Measurements from ENCODE around the gene TENT5A.

Gene TENT5A

DNA sequence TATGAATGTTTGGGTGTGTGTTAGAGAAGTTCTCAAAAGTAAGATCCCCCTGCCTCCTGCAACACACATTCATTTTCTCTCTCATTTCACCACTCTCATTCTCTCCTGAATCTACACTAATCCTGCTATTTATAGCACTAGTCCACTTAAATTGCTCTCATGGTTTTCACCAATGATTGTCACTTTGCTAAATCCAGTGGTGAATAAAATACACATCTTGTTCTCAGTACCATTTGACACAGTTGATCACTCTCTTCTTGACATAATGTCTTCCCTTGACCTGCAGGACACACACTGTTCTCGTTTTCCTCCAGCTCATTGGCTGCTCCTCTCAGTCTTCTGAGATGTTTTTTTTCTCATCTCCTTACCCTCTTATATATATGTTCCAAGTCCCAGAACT lies 32.1 kb downstream of the TENT5A start:
- TF ChIP-seq, protein P1, sequence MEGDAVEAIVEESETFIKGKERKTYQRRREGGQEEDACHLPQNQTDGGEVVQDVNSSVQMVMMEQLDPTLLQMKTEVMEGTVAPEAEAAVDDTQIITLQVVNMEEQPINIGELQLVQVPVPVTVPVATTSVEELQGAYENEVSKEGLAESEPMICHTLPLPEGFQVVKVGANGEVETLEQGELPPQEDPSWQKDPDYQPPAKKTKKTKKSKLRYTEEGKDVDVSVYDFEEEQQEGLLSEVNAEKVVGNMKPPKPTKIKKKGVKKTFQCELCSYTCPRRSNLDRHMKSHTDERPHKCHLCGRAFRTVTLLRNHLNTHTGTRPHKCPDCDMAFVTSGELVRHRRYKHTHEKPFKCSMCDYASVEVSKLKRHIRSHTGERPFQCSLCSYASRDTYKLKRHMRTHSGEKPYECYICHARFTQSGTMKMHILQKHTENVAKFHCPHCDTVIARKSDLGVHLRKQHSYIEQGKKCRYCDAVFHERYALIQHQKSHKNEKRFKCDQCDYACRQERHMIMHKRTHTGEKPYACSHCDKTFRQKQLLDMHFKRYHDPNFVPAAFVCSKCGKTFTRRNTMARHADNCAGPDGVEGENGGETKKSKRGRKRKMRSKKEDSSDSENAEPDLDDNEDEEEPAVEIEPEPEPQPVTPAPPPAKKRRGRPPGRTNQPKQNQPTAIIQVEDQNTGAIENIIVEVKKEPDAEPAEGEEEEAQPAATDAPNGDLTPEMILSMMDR (IDR thresholded peaks at IDR 0.05; ENCODE audit: low read depth, low read length, missing control alignments): no peak
- Histone ChIP-seq H3K36me3 (replicated peaks) (no peaks in the 10 kb centered on the region), H3K4me3 (ENCODE audit: low read depth, low read length) (no peak overlapping the region), H3K27me3 (replicated peaks) (no peaks in the 10 kb centered on the region), H3K27ac (no peak overlapping the region)
- no peak for DNase-seq
- in situ Hi-C loops (cut with HindIII; ENCODE audit: low pct_ligation_motif_present, low sequenced_read_pairs): no loop called here

- in situ Hi-C loops (cut with HindIII; ENCODE audit: low pct_ligation_motif_present, low sequenced_read_pairs): no loop called here
- no peaks in the 10 kb centered on the region for H3K36me3 ChIP-seq (replicated peaks)
- H3K27ac ChIP-seq: no peak overlapping the region
- no peak for DNase-seq
- no peak overlapping the region for H3K4me3 ChIP-seq (ENCODE audit: low read depth, low read length)
- no peaks in the 10 kb centered on the region for H3K27me3 ChIP-seq (replicated peaks)
- TF ChIP-seq, protein P1 (IDR thresholded peaks at IDR 0.05; ENCODE audit: low read depth, low read length, missing control alignments): no peak
Measured at GRCh38 chr6:81718126-81718525, 34.4 kb downstream of the TENT5A start.

DNA sequence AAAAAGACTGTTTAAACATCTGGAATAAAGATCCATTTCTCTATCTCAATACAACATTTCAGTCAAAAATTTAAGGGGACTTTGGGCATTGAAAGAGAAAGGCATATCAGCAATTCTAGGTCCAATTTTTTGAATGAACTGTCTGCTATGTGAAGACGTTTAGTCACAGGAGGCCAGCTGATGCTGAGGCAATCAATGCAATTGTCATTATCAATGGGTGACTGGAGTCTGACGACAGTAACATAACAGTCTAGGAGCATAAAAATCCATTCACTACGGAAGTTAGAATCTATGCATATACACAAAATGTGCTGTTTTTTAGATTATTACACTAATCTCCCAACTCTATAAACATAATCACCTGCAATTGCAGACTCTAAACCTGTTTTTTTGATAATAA lies 37.8 kb downstream of the TENT5A start:
- no peaks in the 10 kb centered on the region for H3K27me3 ChIP-seq (replicated peaks)
- TF ChIP-seq, protein P1 (IDR thresholded peaks at IDR 0.05; ENCODE audit: low read depth, low read length, missing control alignments): no peak
- no peak overlapping the region for H3K27ac ChIP-seq
- DNase-seq: no peak
- H3K36me3 ChIP-seq (replicated peaks): no peaks in the 10 kb centered on the region
- no peak overlapping the region for H3K4me3 ChIP-seq (ENCODE audit: low read depth, low read length)
- in situ Hi-C loops (cut with HindIII; ENCODE audit: low pct_ligation_motif_present, low sequenced_read_pairs): no loop called here

DNA sequence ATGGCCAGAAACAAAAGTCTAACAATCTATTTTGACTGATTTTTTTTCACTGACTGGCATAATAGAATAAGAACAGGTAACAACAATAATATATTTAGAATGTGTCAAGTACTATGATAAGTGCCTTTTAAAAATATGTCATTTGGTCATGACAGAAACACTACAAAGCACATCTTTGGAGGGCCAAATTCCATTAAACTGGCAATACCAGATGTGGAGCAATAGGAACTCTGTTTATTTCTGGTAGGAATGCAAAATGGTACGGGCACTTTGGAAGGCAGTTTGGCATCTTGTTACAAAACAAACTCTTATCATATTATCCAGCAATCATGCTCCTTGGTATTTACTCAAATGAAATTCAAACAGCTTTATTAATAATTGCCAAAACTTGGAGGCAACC lies 39.3 kb downstream of the TENT5A start:
- in situ Hi-C loops (cut with HindIII; ENCODE audit: low pct_ligation_motif_present, low sequenced_read_pairs): no loop called here
- no peaks in the 10 kb centered on the region for H3K27me3 ChIP-seq (replicated peaks)
- no peaks in the 10 kb centered on the region for H3K36me3 ChIP-seq (replicated peaks)
- TF ChIP-seq, protein P1 (IDR thresholded peaks at IDR 0.05; ENCODE audit: low read depth, low read length, missing control alignments): no peak
- H3K4me3 ChIP-seq (ENCODE audit: low read depth, low read length): no peak overlapping the region
- no peak overlapping the region for H3K27ac ChIP-seq
- no peak for DNase-seq

DNA sequence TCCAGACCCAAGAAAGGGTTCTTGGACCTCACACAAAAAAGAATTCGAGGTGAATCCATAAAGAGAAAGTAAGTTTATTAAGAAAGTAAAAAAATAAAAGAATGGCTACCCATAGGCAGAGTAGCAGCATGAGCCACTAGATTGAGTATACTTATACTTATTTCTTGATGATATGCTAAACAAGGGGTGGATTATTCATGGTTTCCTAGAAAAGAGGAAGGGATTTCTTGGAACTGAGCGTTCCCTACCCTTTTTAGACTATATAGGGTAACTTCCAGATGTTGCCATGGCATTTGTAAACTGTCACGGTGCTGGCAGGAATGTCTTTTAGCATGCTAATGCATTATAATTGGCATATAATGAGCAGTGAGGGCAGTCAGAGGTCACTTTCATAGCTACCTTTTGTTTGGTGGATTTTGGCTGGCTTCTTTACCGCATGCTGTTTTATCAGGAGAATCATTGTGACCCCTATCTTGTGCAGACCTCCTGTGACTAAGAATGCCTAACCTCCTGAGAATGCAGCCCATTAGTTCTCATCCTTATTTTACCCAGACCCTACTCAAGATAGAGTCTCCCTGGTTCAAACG lies 44.3 kb downstream of the TENT5A start:
- no peaks in the 10 kb centered on the region for H3K36me3 ChIP-seq (replicated peaks)
- no peak overlapping the region for H3K27ac ChIP-seq
- no peaks in the 10 kb centered on the region for H3K27me3 ChIP-seq (replicated peaks)
- H3K4me3 ChIP-seq (ENCODE audit: low read depth, low read length): no peak overlapping the region
- TF ChIP-seq, protein P1 (IDR thresholded peaks at IDR 0.05; ENCODE audit: low read depth, low read length, missing control alignments): no peak
- in situ Hi-C loops (cut with HindIII; ENCODE audit: low pct_ligation_motif_present, low sequenced_read_pairs): no loop called here
- peak; percentile 18 for DNase-seq

DNA sequence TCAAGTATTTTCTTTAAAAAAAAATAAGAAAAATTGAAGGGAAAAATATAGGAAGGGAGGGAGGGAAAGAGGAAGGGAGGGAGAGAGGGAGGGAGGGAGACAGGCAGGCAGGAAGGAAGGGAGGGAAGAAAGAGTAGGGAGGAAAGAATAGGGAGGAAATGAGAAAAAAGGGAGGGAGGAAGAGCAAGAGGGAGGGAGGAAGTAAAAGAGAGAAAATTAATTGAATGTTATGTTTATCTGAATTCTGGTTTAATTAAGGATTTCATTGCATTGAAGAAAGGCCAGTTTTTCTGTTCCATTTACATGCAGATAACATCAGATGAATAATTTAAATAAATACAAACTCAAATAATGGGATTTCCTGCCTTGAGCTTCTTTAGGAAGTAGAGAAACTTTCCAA lies 47.8 kb downstream of the TENT5A start:
- no peaks in the 10 kb centered on the region for H3K36me3 ChIP-seq (replicated peaks)
- no peak for DNase-seq
- H3K27ac ChIP-seq: no peak overlapping the region
- H3K27me3 ChIP-seq (replicated peaks): no peaks in the 10 kb centered on the region
- in situ Hi-C loops (cut with HindIII; ENCODE audit: low pct_ligation_motif_present, low sequenced_read_pairs): no loop called here
- TF ChIP-seq, protein P1 (IDR thresholded peaks at IDR 0.05; ENCODE audit: low read depth, low read length, missing control alignments): no peak
- H3K4me3 ChIP-seq (ENCODE audit: low read depth, low read length): no peak overlapping the region

Data from brain microvascular endothelial cell (primary cell).